ENCODE measurements around the gene KRT72.
A peak's percentile ranks its signal among the peaks of the same experiment; 100 is the strongest.

The KRT72 gene

DNA sequence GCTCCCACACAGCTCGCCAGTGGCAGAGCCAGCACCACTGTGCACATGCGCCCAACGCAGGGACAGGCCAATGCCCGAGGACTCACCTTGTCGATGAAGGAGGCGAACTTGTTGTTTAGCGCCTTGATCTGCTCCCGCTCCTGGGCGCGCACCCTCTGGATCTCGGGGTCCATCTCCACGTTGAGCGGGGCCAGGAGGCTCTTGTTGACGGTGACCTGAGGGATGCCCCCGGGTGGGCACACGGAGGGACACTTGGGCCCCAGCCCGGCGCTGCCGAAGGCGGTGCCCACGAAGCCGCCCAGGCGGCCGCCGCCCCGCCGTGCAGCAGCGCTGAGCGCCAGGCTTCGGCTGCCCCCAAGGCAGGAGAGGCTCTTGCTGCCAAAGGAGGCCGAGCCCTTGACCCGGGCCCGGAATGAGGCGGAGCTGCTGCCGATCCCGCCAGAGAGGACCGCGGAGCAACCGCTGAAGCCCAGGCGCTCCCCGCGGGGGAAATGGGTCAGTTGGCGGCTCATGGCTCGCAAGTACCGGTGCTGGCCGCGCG lies at the start of gene KRT72:
TSS of gene KRT72 (minus strand) at position 523 of the 541 bp plus-strand sequence. CDS start at position 512, 11 bp downstream.
- DNase-seq = no peak

DNA sequence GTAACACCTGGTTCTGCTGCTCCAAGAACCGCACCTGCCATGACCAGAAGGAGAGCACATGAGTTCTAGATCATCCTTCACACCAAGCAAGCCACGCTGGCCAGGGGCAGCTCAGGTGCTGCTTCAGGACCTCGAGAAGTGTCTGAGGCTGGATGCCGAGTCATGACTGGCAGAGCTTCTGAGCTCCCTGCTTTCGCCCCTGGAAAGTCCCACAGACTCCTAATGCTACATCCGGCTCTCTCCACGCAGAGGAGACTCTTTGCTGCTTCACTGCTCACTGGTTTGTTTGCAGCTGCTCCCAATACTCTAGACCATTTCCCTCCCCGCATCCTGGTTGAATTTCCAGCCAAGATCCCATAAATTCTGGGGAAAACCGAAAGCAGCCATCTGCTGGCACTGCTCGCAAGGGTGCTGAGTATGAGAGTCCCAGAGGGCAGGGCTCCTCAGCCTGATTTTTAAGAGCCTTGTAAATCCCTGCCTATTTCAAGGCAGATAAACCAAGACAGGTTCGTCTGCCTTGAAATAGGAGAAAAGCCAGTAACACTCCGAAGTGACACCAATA lies 49.3 kb upstream of the KRT72 start:
- no peak for DNase-seq

DNA sequence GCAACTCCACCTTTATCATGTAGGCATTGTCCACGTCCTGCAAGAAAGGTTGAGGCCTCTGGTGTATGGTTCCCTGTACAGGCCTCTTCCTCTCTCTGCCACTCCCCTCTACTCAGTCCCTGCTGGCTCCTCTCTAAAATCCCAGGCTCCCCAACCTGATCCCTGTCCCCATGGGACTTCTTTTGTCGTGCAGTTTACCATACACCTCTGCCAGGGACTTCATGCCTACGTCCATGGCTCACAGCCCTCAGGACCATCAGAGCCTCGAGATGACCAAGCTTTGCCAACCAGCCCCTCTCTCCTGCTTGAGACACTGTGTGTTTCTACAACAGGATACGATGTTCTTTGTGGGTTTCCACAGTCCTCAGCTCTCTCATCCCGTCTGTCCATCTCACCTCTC lies 47.8 kb upstream of the KRT72 start:
- no peak for DNase-seq

DNA sequence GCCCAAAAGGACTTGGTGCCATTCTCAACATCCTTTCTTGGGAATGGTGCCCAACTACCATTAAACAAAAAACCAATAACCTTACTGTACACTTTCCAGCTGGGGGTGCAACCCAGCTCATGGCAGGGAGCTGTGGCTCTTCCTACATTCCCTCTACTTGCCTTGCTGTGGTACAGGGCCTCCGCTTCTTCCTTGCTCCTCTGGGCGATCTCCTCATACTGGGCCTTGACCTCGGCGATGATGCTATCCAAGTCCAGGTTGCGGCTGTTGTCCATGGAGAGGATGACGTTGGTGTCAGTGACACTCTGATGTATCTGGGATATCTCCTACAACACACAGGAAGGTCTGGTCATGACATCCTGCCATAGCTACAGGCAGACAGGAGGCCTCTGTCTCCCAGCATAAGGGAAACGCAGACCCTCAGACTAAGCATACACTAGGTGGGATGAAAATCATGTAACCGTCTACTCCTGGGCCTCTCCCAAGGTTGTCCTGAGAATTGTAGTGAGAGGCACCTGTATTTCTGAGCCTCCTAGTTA lies 46.8 kb upstream of the KRT72 start:
- DNase-seq = no peak

DNA sequence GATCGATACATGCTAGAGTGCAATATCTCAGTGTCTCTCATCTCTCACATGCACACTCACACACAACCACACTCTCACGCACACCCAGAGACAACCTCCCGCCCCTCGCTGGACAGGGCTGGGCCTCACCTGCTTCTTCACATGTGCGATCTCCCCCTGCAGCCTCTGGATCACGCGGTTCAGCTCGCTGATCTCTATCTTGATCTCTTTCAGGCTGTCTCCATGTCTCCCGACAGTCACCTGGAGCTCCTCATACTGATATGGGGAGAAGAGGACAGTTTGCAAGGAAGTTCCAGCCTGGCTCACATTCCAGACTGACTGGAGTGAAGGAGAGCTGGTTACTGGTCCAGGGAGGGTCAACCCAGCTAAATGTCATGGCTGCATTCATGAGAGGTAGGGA lies 46.3 kb upstream of the KRT72 start:
- no peak for DNase-seq

DNA sequence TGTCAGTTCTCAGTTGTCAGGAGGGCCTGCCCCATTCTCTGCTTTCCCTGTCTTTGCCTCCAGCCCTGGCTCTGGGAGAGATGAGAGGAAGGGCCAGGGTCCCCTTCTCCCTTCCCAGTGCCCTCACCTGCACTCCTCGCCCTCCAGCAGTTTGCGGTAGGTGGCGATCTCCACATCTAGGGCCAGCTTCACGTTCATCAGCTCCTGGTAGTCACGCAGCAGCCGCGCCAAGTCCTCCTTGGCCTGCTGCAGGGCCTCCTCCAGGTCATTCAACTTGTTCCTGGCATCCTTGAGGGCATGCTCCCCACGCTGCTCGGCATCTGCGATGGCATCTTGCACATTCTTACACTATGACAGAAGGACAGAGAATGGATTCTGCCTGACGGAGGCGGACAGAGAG lies 45.4 kb upstream of the KRT72 start:
- DNase-seq = no peak

DNA sequence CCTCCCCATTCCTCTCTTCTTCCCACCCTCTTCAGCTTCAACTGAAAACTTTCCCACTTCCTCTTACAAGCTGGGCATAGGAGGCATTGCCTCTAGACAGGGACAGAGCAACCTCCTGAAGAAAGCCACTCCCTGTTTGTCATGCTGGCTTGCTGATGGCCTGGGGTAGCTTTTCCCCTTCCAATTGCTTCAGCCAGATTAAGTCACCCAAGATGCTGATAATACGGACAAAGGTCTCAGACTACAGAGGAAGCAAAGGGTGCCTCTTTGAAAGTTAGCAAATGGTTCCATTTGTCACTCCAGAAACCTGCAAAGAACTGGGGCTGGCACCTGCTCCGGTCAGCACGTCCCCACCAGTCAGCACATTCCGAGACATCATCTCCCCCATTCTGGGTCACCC lies 44.7 kb upstream of the KRT72 start:
- DNase-seq = no peak

DNA sequence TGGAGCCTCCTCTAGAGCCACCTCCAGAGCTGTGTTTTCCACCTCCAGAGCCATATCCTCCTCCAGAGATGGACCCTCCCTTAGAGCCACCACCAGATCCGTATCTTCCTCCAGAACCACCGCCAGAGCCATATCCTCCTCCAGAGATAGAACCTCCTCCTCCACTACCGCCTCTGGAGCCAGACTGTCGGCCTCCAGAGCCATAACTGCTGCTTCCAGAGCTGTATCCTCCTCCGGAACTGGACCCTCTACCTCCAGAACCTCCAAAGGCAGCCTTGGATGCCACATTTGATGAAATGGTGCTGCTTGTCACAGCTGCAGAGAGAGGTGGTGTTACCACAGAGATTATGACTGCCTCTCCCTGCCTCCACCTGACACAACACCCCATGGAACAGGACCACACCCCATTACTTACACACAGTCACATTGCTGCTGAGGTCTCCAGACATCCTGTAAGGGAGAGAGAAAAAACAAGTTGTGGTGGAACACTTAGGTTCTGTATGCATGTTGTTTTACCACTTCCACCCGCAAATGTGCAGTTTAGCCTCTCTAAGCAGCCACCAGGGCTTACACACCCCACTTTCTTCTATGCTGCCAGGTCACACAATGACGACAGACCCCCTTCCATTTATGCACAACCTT lies 44.0 kb upstream of the KRT72 start:
- DNase-seq = no peak

DNA sequence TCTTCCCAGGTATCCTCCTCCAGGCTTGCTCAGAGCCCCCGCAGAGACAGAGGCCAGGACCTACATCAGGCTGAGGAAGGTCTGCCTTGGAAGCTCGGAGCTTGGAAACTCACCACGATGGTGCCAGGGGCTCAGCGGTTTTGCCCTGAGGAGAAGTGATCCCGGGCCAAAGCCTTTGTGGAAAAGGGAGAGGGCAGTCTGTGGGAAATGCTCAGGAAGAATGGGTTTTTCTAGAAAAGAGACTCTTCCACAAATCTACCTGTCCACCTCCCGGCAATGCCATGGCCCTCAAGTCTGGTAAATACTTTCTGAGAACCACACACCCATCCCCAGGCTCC lies 42.8 kb upstream of the KRT72 start:
- DNase-seq = no peak

DNA sequence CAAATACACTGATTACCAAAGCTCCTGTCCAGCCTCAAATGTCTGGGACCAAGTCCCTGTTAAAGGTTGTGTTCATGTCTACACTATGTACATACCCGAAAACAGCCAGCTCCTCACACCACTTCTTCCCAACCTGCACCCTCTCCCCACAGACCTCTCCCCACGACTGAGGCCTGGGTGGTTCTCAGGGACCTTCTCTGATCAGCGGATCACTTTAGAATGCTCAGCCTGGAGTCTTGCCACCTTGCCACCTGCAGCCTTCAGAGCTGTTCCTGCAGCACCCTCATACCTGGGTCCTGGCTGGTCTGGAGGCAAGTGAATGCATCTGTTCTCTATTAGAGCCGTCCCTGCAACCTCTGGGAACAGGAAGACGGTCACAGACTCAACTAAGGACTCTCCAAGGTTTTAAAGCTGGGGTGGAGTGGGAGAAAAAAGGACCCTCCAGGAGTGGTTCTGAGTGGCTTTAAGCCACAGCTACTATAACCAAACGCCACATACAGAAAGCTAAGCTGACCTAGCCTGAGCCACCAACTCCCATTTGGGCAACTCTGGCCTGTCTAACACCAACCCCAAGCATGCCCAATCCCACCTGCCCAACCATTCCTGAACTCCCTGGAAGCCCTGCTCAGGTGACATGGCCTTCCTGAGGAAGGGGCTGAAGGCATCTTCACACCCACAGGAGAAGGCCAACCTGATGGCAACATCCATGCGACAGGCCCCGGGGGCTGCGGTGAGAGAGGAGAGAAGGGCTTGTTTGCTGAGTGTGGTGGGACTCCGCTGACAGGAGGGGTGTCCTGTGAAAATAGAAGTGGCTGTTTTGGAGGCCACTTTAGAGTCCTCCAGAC lies 42.2 kb upstream of the KRT72 start:
- DNase-seq = no peak

DNA sequence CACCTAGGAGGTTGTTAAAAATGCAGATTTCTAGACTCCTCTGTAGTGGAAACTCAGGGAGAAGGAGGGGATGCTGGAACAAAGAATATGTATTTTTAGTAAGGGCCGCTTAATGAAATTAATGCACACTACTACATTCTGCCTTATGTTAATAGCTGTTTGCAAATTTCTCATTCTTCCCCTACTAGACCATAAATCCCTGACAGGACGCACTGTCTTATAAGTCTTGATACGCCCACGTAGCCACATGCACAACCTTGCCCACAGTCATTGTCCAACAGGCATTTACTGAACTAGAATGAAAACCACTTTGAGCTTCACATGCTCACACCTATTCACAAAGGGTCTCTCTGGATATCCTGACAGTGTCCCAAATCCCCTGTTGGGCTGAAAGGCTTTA lies 40.2 kb upstream of the KRT72 start:
- no peak for DNase-seq

DNA sequence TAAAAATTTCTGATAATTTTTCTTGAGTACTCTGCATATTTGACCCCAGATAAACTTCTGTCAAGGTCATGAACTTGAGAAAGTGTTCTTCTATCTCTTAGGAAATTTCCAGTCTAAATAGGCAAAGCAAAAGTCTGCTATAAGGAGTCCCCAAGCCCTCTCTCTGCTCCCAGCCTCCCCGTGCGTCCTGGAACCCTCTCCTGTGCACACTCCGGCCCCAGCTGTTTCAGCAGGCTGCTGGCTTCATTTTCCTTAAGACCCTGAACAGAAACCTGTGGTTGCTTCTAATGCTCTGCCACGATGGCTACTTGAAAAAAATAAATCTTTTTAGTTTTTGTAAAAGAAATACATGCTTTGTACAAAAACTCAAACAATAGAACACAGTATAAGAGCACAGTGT lies 36.0 kb upstream of the KRT72 start:
- no peak for DNase-seq

DNA sequence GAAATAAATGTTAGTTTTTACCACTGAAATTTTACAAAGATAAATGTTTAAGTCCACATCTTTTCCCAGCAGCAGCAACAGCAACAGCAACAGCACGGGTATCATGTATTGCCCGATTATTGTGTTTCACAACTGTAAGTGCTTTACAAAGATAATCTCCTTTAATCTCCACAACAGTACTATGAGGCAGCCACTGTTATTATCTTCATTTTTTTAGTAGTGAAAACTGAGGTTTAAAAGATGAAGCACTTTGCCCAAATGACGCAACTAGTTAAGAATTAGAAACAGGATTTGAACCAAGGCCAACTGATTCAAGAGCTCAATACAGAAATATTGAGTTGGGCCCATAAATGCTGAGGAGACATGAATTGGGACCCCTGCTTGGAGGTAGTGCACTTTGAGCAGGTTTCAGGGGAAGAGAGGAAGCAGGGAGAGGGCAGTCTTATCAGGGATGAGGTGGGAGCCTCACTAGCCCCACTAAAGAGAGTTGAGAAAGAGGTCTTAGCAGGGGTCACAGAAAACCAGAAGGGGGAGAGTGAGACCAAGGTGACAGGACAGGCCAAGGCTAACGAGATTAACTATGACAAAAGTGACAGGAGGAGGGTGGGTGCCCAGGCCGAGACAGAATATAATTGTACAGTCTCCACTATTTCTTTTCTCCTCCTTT lies 35.5 kb upstream of the KRT72 start:
- no peak for DNase-seq

DNA sequence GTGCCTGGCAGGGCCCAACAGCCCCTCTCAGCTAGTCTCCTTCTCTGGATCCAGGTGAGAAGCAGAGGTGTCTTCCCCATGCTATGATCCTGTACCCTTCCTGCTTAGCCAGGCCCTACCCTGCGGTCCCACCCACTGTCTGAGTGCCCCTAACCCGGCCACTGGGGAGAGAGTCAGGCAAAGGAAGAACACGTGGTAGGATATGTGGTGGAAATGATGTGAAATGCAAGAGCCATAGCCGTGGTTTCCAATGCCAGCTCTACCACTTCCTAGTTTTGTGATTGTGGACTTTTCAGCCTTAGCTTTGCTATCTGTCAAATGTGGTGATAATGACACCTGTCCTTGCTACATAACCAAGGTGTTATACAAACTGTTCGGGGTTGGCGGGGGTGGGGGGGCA lies 34.9 kb upstream of the KRT72 start:
- no peak for DNase-seq

DNA sequence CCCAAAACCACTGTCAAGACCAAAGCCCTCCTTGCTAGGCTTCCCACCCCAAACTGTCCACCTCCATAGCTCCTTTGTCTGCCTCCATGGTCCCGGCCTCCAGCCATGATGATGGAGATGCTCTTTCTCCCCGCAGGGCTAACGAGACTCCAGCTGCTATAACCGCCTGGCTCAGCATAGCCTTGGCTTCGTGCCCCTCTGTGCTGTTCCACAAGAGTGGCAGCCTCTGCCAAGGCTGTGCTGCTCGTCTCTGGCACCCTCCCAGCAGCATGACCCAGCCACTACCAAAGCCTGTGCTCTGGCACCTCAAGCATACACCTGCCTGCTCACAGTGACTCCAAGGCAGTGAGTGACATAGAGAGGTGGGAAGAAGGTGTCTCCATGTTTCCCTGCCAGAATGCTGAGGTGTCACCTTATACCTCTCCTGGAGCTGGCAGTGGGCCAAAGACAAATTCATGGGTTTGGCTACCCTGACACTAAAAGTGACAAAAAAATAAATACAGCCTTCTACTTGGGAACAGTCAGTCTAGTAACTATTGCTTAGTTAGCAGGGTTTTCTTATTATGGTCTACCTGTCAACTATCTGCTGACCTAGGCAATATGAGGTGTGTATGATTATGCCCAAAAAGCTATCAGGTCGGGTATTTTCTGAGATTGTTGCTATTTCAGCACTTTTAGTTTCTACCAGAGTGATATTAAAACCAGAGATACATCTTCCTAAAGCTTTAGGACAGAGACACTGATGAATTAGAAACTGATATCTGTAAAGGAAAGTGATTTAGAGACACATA lies 33.2 kb upstream of the KRT72 start:
- DNase-seq = peak; percentile 79

DNA sequence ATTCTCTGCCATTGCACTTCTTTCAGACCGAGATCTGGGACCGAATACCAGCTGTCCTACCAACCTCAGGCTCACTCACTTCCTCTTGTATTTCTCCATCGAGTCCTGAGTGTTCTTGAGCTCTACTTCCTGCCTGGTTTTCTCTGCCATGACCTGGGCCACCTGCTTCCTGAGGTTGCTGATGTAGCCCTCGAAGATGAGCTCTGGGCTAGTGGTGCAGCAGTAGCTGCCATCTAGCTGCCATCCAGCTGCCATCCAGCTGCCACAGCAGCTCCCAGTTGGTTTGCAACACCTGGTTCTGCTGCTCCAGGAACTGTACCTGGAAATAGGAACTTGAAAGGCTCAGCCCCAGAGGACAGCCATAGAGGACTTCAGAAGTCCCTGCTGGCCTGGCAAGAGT lies 32.1 kb upstream of the KRT72 start:
- no peak for DNase-seq

DNA sequence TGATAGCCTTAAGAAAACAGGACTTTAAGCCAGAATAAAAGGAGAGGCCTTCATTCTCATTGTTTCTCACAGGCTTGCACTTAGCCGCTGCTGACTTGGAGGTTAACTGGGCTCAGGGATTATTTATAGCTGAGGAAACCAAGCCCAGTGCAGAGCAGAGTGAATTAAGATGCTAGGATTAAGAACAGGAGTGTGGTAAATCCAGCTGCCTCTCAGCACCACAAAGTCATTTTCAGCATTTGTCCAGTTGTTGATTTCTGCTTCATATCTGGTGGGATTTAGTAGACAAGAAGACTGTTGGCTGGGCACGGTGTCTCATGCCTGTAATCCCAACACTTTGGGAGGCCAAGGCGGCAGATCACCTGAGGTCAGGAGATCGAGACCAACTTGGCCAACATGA lies 31.4 kb upstream of the KRT72 start:
- no peak for DNase-seq

DNA sequence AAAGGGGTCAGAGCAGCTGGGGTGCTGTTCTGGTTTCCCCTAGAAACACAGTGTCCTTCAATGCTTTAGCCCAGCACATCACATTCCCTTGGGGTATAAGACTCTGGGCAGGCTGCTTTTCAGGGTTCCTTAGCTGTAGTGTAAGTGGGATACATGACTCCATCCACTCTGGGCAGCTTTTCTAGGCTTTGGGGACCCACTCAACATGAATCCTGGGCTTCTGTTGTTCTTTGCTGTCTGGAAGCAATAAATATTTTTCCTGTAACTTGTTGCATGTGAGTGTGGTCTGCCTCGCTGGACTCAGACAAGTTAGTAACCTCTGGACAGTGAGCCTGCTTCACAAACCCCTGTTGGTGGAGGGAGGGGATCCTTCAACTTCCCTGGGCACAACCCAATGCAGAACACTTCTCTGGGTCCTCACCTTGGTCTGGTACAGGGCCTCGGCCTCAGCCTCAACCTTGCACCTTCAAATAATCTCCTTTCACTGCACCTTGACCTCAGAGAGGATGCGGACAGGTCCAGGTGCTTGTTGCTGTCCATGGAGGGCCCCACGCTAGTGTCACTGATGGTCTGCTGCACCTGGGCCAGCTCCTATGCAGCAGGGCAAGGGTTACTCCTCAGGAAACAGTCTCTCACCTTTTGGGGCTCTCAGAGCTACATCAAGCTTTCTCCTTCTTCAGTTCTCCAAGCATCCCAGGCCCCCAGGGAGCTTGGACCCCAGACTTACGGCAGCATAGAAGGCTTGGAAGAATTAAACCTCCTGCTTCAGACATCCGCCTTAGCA lies 30.6 kb upstream of the KRT72 start:
- DNase-seq = no peak

DNA sequence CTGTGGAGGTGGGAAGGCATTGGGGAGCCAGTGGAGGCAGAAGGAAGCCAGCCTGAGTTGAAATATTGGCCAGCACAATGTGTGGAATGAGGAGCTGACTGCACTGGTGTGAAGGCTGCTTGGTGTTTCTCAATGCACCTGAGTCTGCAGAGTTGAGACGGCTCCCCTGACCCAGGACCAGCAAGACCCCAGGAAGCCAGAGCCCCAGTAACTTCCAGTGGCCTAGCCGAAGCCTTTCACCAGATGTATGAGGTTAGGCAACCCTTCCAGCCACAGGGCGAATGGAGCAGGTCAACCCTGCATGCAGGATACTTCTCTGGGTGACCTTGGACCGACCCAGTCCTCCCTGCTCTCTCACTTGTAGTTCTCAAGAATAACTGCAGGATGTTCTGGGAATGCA lies 30.0 kb upstream of the KRT72 start:
- DNase-seq = no peak

DNA sequence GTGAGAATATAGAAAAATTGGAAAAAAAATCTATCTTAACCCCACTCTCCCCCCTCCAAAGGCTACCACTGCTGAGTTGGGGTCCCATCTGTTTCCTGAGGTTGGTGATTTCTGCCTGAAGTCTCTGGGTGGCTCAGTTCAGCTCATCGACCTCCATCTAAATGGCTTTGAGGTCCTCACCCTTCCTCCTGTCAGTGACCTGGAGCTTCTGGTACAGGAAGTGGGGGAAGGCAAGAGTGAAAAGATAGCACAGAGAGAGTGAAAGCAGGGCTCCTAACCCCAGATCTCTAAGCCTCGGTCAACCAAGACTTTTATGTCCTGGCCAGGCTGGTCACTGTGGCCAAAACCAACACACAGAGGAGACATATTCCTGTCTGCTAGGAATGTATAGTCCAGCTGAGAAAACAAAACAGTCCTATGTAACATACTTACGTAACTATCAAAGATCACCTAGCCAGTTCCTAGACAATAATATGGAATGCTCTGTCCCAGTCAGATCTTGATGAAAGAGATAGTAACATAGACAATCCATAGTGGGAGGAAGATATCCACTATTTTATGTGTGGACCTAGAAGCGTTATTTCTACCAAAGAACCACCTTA lies 29.4 kb upstream of the KRT72 start:
- no peak for DNase-seq

DNA sequence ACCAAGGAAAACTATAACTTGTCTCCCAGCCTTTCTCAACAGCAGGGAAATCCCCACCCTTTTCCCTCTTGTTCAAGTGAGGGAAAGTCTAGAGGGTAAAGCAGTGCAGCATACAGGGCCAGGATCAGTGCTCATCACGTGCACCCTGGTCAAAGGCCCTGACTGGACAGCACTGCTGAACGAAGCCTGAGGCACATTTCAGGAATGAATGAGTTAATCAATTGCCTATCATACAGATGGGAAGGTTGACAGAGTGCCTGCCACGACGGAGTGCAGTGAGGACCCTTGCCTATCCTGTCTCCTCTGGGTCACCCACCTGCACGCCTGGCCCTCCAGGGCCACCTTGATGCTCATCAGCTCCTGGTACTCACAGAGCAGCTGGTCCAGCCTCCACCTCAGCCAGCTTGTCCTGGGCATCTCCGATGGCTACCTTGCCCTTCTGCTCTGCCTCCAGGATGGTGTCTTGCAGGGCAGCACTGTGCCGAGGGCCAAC lies 28.8 kb upstream of the KRT72 start:
- no peak for DNase-seq

Measured in NCI-H1092 treated with DMSO at 0.1 percent for 48 hours (cell line).